Measurements from ENCODE around the gene TRAF5.

GRCh38 chr1:211326528-211327345, at the start of gene TRAF5:
- peak in 1 of 12 donors; percentile 15 for TF ChIP-seq CTCF (IDR thresholded peaks at IDR 0.05)
- no peak for TF ChIP-seq POLR2A (IDR thresholded peaks at IDR 0.05)
